ENCODE results near the gene ZFP37. TPM values are rescaled to one million over a fixed set of nuclear protein-coding genes. Genes with fewer than 3 reads are reported as not detected.

The ZFP37 gene
- total RNA-seq, 1 donor from 2014 or later, result 1.1 TPM

- intact Hi-C loops (cut with DNase I), result no loop called here
- Histone ChIP-seq H3K4me1 (peaks cover 4% of the 10 kb centered on the region), H3K27me3 (ENCODE audit: low read depth) (peaks cover 17% of the 10 kb centered on the region), H3K36me3 (no peaks in the 10 kb centered on the region), H3K27ac (peak overlapping the region; percentile 80), H3K9me3 (peaks cover 35% of the 10 kb centered on the region), H3K4me3 (peak overlapping the region; percentile 68)
- ATAC-seq (no peak), DNase-seq (no peak)
- no peak for TF ChIP-seq CTCF (IDR thresholded peaks at IDR 0.05)
Observed at GRCh38 chr9:113057193-113057592, 669 bp upstream of the ZFP37 start.

GRCh38 chr9:113042884-113043657, 13.5 kb downstream of the ZFP37 start:
- ATAC-seq, result no peak
- Histone ChIP-seq H3K27ac (no peak overlapping the region), H3K27me3 (ENCODE audit: low read depth) (no peaks in the 10 kb centered on the region), H3K4me1 (no peaks in the 10 kb centered on the region), H3K4me3 (no peak overlapping the region), H3K36me3 (peaks cover 4% of the 10 kb centered on the region), H3K9me3 (peaks cover 100% of the 10 kb centered on the region)
- DNase-seq, result no peak
- intact Hi-C loops (cut with DNase I), result no loop called here
- TF ChIP-seq CTCF (IDR thresholded peaks at IDR 0.05), result no peak

GRCh38 chr9:113026200-113026599, 30.3 kb downstream of the ZFP37 start:
- Histone ChIP-seq H3K4me1 (no peaks in the 10 kb centered on the region), H3K9me3 (peaks cover 76% of the 10 kb centered on the region), H3K36me3 (no peaks in the 10 kb centered on the region), H3K4me3 (no peak overlapping the region), H3K27ac (no peak overlapping the region), H3K27me3 (ENCODE audit: low read depth) (no peaks in the 10 kb centered on the region)
- no peak for ATAC-seq
- intact Hi-C loops (cut with DNase I), result no loop called here
- DNase-seq, result no peak
- no peak for TF ChIP-seq CTCF (IDR thresholded peaks at IDR 0.05)

GRCh38 chr9:113018247-113018646, 38.3 kb downstream of the ZFP37 start:
- Histone ChIP-seq H3K27me3 (ENCODE audit: low read depth) (no peaks in the 10 kb centered on the region), H3K36me3 (no peaks in the 10 kb centered on the region), H3K4me3 (no peak overlapping the region), H3K9me3 (peaks cover 58% of the 10 kb centered on the region), H3K27ac (no peak overlapping the region), H3K4me1 (no peaks in the 10 kb centered on the region)
- TF ChIP-seq CTCF (IDR thresholded peaks at IDR 0.05), result no peak
- ATAC-seq (no peak), DNase-seq (no peak)
- intact Hi-C loops (cut with DNase I), result no loop called here

GRCh38 chr9:113012492-113012891, 44.0 kb downstream of the ZFP37 start:
- no peak for ATAC-seq
- H3K27ac ChIP-seq, result no peak overlapping the region
- no peaks in the 10 kb centered on the region for H3K4me1 ChIP-seq
- no peak for DNase-seq
- H3K27me3 ChIP-seq (ENCODE audit: low read depth), result peaks cover 8% of the 10 kb centered on the region
- no peak for TF ChIP-seq CTCF (IDR thresholded peaks at IDR 0.05)
- intact Hi-C loops (cut with DNase I), result no loop called here
- H3K36me3 ChIP-seq, result no peaks in the 10 kb centered on the region
- peaks cover 31% of the 10 kb centered on the region for H3K9me3 ChIP-seq
- peak overlapping the region; percentile 42 for H3K4me3 ChIP-seq
